ENCODE measurements around the gene PDE1A.

- peak in 1 of 2 donors; percentile 46 for TF ChIP-seq POLR2A (IDR thresholded peaks at IDR 0.05)
- TF ChIP-seq, protein P1, sequence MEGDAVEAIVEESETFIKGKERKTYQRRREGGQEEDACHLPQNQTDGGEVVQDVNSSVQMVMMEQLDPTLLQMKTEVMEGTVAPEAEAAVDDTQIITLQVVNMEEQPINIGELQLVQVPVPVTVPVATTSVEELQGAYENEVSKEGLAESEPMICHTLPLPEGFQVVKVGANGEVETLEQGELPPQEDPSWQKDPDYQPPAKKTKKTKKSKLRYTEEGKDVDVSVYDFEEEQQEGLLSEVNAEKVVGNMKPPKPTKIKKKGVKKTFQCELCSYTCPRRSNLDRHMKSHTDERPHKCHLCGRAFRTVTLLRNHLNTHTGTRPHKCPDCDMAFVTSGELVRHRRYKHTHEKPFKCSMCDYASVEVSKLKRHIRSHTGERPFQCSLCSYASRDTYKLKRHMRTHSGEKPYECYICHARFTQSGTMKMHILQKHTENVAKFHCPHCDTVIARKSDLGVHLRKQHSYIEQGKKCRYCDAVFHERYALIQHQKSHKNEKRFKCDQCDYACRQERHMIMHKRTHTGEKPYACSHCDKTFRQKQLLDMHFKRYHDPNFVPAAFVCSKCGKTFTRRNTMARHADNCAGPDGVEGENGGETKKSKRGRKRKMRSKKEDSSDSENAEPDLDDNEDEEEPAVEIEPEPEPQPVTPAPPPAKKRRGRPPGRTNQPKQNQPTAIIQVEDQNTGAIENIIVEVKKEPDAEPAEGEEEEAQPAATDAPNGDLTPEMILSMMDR (IDR thresholded peaks at IDR 0.05) = no peak
Measured at GRCh38 chr2:182426082-182426917, 536 bp downstream of the PDE1A start.

Measured in thyroid gland (tissue), 4 donors.